H1 (cell line): ENCODE results near the gene DNAJC10. TPM values are rescaled to one million over a fixed set of nuclear protein-coding genes. Genes with fewer than 3 reads are reported as not detected.

Source experiments
- CTCF ChIA-PET: fragments of 300-600 bp; sonication (Branson Sonifier 250); formaldehyde crosslinking; loops from one replicate; lab custom pipeline; 2021; ENCODE audit not compliant: partially characterized antibody; lab: Charles Lee
- POLR2A ChIA-PET: fragments of 300-600 bp; sonication (Branson Sonifier 250); formaldehyde crosslinking; loops from one replicate; lab custom pipeline; 2021; ENCODE audit warnings: inconsistent platforms; ENCODE audit not compliant: partially characterized antibody; lab: Charles Lee
- DNase-seq, 2 experiments: peaks; one replicate each; pipeline versions ENCODE4 v3.0.0 to v3.0.0-alpha.2; 2010 to 2022; ENCODE audit warnings: low spot score in 2 of 2, low read depth in 1 of 2, mixed read lengths in 1 of 2
- FAIRE-seq: peaks from 2 replicates; lab custom pipeline; 2011; peaks lifted over from hg19 to GRCh38; lab: Jason Lieb, UNC
- H2AFZ ChIP-seq: 2 replicates; pipeline ENCODE4 v1.8.1; 2012; ENCODE audit warnings: low read length, inconsistent platforms
- H2AK5ac ChIP-seq: 2 replicates; pipeline ENCODE4 v1.6.1; 2013; ENCODE audit warnings: low read depth, low read length
- H2BK120ac ChIP-seq: replicated peaks from 2 replicates; pipeline ENCODE3; 2013; ENCODE audit warnings: low read depth, low read length, inconsistent platforms
- H2BK12ac ChIP-seq: 2 replicates; pipeline ENCODE4 v1.6.1; 2013; ENCODE audit warnings: low read depth, low read length
- H2BK15ac ChIP-seq: 2 replicates; pipeline ENCODE4 v1.6.1; 2013; ENCODE audit warnings: low read length
- H2BK20ac ChIP-seq: 2 replicates; pipeline ENCODE4 v1.6.1; 2013; ENCODE audit warnings: low read length
- H2BK5ac ChIP-seq: 2 replicates; pipeline ENCODE4 v1.6.1; 2013; ENCODE audit warnings: low read depth, low read length
- H3K14ac ChIP-seq: 2 replicates; pipeline ENCODE4 v1.6.1; 2013; ENCODE audit warnings: inconsistent platforms; ENCODE audit not compliant: insufficient read length
- H3K18ac ChIP-seq: 2 replicates; pipeline ENCODE4 v1.6.1; 2013; ENCODE audit warnings: low read length; ENCODE audit errors: extremely low read depth
- H3K23ac ChIP-seq: 2 replicates; pipeline ENCODE4 v1.6.1; 2013; ENCODE audit warnings: inconsistent platforms; ENCODE audit not compliant: insufficient read length
- H3K23me2 ChIP-seq: 2 replicates; pipeline ENCODE4 v1.6.1; 2013; ENCODE audit warnings: low read depth, low read length
- H3K27ac ChIP-seq: 2 replicates; pipeline ENCODE4 v1.6.1; 2011; ENCODE audit warnings: low read depth, low read length, inconsistent platforms
- H3K27me3 ChIP-seq, 4 experiments: replicated peaks in 1 of 4; 1 replicate in 1 of 4; 2 replicates in 3 of 4; pipeline versions ENCODE4 v1.6.1 to v1.8.1; 2011 to 2013; ENCODE audit warnings: low read length in 3 of 4, mild to moderate bottlenecking in 3 of 4, inconsistent platforms in 2 of 4, mixed read lengths in 2 of 4, moderate library complexity in 1 of 4; ENCODE audit not compliant: control insufficient read depth in 3 of 4, insufficient read depth in 3 of 4; ENCODE audit errors: extremely low read depth in 1 of 4
- H3K36me3 ChIP-seq, 4 experiments: 2 replicates each; pipeline versions ENCODE4 v1.6.1 to v1.8.1; 2011 to 2013; ENCODE audit warnings: mild to moderate bottlenecking in 4 of 4, low read length in 3 of 4, moderate library complexity in 2 of 4, control low read depth in 1 of 4, inconsistent platforms in 1 of 4; ENCODE audit not compliant: insufficient read depth in 4 of 4, control insufficient read depth in 2 of 4
- H3K4ac ChIP-seq: replicated peaks from 2 replicates; pipeline ENCODE3; 2013; ENCODE audit warnings: low read length, low read depth, mixed read lengths, inconsistent platforms; ENCODE audit not compliant: insufficient read length
- H3K4me1 ChIP-seq, 4 experiments: replicated peaks in 1 of 4; 1 replicate in 1 of 4; 2 replicates in 3 of 4; pipeline versions ENCODE4 v1.6.1 to v1.8.1; 2011 to 2013; ENCODE audit warnings: low read length in 3 of 4, inconsistent platforms in 2 of 4, mixed read lengths in 1 of 4; ENCODE audit not compliant: insufficient read depth in 4 of 4, control insufficient read depth in 3 of 4
- H3K4me2 ChIP-seq, 2 experiments: 2 replicates each; pipeline versions ENCODE4 v1.6.1 to v1.8.1; 2011 to 2013; ENCODE audit warnings: low read depth in 2 of 2, low read length in 2 of 2, control low read depth in 1 of 2, inconsistent platforms in 1 of 2, mild to moderate bottlenecking in 1 of 2; ENCODE audit not compliant: insufficient read depth in 1 of 2
- H3K4me3 ChIP-seq, 4 experiments: fragments of 200-600, 300-600 bp in 1 of 4; sonication (generic), shearing (Covaris generic), sonication (Bioruptor Twin) in 1 of 4; 2 replicates each; pipeline versions ENCODE4 v1.5.1 to v1.8.1; 2011 to 2016; ENCODE audit warnings: low read length in 4 of 4, low read depth in 3 of 4, control low read depth in 2 of 4, inconsistent platforms in 2 of 4, mild to moderate bottlenecking in 2 of 4, mixed read lengths in 1 of 4, moderate library complexity in 1 of 4; ENCODE audit not compliant: insufficient read depth in 2 of 4; ENCODE audit errors: extremely low read depth in 1 of 4
- H3K56ac ChIP-seq: replicated peaks from 2 replicates; pipeline ENCODE3; 2013; ENCODE audit warnings: low read depth, mild to moderate bottlenecking, mixed read lengths, low read length, inconsistent platforms; ENCODE audit not compliant: insufficient read length
- H3K79me1 ChIP-seq: 2 replicates; pipeline ENCODE4 v1.6.1; 2013; ENCODE audit warnings: low read depth, low read length, control low read depth
- H3K79me2 ChIP-seq, 2 experiments: 2 replicates each; pipeline versions ENCODE4 v1.6.1 to v1.8.1; 2012 to 2013; ENCODE audit warnings: low read length in 2 of 2, mild to moderate bottlenecking in 2 of 2, inconsistent platforms in 1 of 2; ENCODE audit not compliant: insufficient read depth in 2 of 2, control insufficient read depth in 1 of 2
- H3K9ac ChIP-seq, 4 experiments: replicated peaks in 1 of 4; 1 replicate in 1 of 4; 2 replicates in 3 of 4; pipeline versions ENCODE4 v1.6.1 to v1.8.1; 2011 to 2013; ENCODE audit warnings: low read depth in 3 of 4, low read length in 3 of 4, control low read depth in 2 of 4, mild to moderate bottlenecking in 2 of 4, moderate library complexity in 2 of 4, inconsistent platforms in 1 of 4; ENCODE audit errors: extremely low read depth in 1 of 4
- H3K9me3 ChIP-seq, 2 experiments: 2 replicates each; pipeline versions ENCODE4 v1.6.1 to v1.8.1; 2012 to 2013; ENCODE audit warnings: mild to moderate bottlenecking in 2 of 2, moderate library complexity in 2 of 2, control low read depth in 1 of 2, inconsistent platforms in 1 of 2, low read depth in 1 of 2, low read length in 1 of 2, mixed read lengths in 1 of 2; ENCODE audit not compliant: insufficient read depth in 2 of 2
- H4K20me1 ChIP-seq, 2 experiments: replicated peaks in 1 of 2; 2 replicates each; pipeline versions ENCODE3 to v1.8.1; 2011 to 2013; ENCODE audit warnings: inconsistent platforms in 2 of 2, low read length in 2 of 2, mild to moderate bottlenecking in 1 of 2; ENCODE audit not compliant: insufficient read depth in 2 of 2, control insufficient read depth in 1 of 2
- H4K5ac ChIP-seq: 2 replicates; pipeline ENCODE4 v1.6.1; 2013; ENCODE audit warnings: low read length, low read depth, mixed read lengths, inconsistent platforms; ENCODE audit not compliant: insufficient read length
- H4K8ac ChIP-seq: 2 replicates; pipeline ENCODE4 v1.8.0; 2013; ENCODE audit warnings: mild to moderate bottlenecking, moderate library complexity, low read length, inconsistent platforms; ENCODE audit not compliant: insufficient read depth; ENCODE audit errors: extremely low read depth
- H4K91ac ChIP-seq: replicated peaks from 2 replicates; pipeline ENCODE3; 2013; ENCODE audit warnings: low read length, mixed read lengths, inconsistent platforms; ENCODE audit not compliant: insufficient read length
- ATF2 ChIP-seq: IDR thresholded peaks from 2 replicates; pipeline ENCODE4 v1.6.1; 2012; ENCODE audit warnings: low read length, inconsistent platforms
- CREB1 ChIP-seq: IDR thresholded peaks from 2 replicates; pipeline ENCODE4 v1.6.1; 2012; ENCODE audit warnings: inconsistent platforms
- EZH2 ChIP-seq: fragments of 200-600 bp; sonication (generic); IDR thresholded peaks from 2 replicates; pipeline ENCODE4 v1.7.1; 2012; ENCODE audit warnings: low read depth, mild to moderate bottlenecking, moderate library complexity, low read length, inconsistent platforms; ENCODE audit not compliant: severe bottlenecking
- GABPA ChIP-seq: IDR thresholded peaks from 2 replicates; pipeline ENCODE4 v1.6.1; 2011; ENCODE audit warnings: mild to moderate bottlenecking, low read length, moderate library complexity, borderline replicate concordance; ENCODE audit not compliant: insufficient read depth
- JUN ChIP-seq: IDR thresholded peaks from 2 replicates; pipeline ENCODE4 v1.6.1; 2011; ENCODE audit warnings: low read depth, mild to moderate bottlenecking, improper control_type of control experiment, low read length
- JUND ChIP-seq: IDR thresholded peaks from 2 replicates; pipeline ENCODE4 v1.6.1; 2011; ENCODE audit warnings: mild to moderate bottlenecking, improper control_type of control experiment, low read length
- NANOG ChIP-seq: IDR thresholded peaks from 2 replicates; pipeline ENCODE4 v1.6.1; 2011; ENCODE audit warnings: low read length, low read depth, mild to moderate bottlenecking, inconsistent platforms; ENCODE audit not compliant: insufficient read depth, poor library complexity, severe bottlenecking
- RBBP5 ChIP-seq: IDR thresholded peaks from 2 replicates; pipeline ENCODE4 v1.7.1; 2012; ENCODE audit warnings: low read depth, mild to moderate bottlenecking, inconsistent platforms, low read length, moderate library complexity, borderline replicate concordance
- SRF ChIP-seq: IDR thresholded peaks from 2 replicates; pipeline ENCODE4 v1.6.1; 2011; ENCODE audit warnings: mild to moderate bottlenecking, low read depth, low read length, moderate library complexity
- TCF12 ChIP-seq: IDR thresholded peaks from 2 replicates; pipeline ENCODE4 v1.6.1; 2011; ENCODE audit warnings: low read depth, mild to moderate bottlenecking, low read length
- YY1 ChIP-seq: IDR thresholded peaks from 2 replicates; pipeline ENCODE4 v1.6.1; 2011; ENCODE audit warnings: low read depth, mild to moderate bottlenecking, low read length
- ZNF274 ChIP-seq: IDR thresholded peaks from 2 replicates; pipeline ENCODE4 v1.7.0; 2012; ENCODE audit warnings: low read length, borderline replicate concordance; ENCODE audit errors: extremely low read depth
- WGBS, 2 experiments: shearing (Covaris generic) in 1 of 2; methylation state at CpG; one replicate each; pipeline versions ENCODE4 v1.1.6 to v1.1.7; 2013 to 2015; ENCODE audit warnings: low lambda C conversion rate in 2 of 2, mixed read lengths in 2 of 2, inconsistent platforms in 1 of 2, low coverage in 1 of 2, missing lambda C conversion rate in 1 of 2; ENCODE audit not compliant: insufficient replicate concordance in 2 of 2, insufficient coverage in 1 of 2, insufficient read length in 1 of 2; ENCODE audit errors: extremely low coverage in 1 of 2, missing lambda C conversion rate in 1 of 2; 5-methylcytosine and 5-hydroxymethylcytosine counted together
- polyA plus RNA-seq, 7 experiments: library from polyadenylated mRNA; depleted of rRNA in 3 of 7; stranded (reverse) in 5 of 7; unstranded in 2 of 7; fragments of >200 nt in 5 of 7; fragments of 200-250 nt in 2 of 7; gene quantifications; 1 replicate in 5 of 7; 2 replicates in 1 of 7; 4 replicates in 1 of 7; pipeline versions ENCODE4 v1.2.1 to v1.2.3, GENCODE V29; 2011 to 2013; ENCODE audit warnings: missing spikeins in 2 of 7, mixed read lengths in 2 of 7
- total RNA-seq: library from RNA; stranded (reverse); fragmentation: NEBNext Ultra II Directional; extraction: Animal tissue kit (Norgen Biotek cat#: 25700); gene quantifications from 2 replicates; pipeline ENCODE4 v1.2.1, GENCODE V29; 2021

The DNAJC10 gene
- total and polyA plus RNA-seq, 2 of the 8 experiments (the other 6 are each of a cell fraction or from before 2014, with no cell fraction given): 23.2 to 121 TPM

GRCh38 chr2:182814804-182815203 lies 98.7 kb downstream of the DNAJC10 start:
- Histone ChIP-seq H3K23ac (no peak overlapping the region), H3K79me1 (no peaks in the 10 kb centered on the region), H2BK12ac (no peak overlapping the region), H3K27me3 (no peaks in the 10 kb centered on the region), H3K4ac (no peak overlapping the region), H3K56ac (no peak overlapping the region), H3K36me3 (no peaks in the 10 kb centered on the region), H2AFZ (0 out of 2 replicates have a peak overlapping the region, but pooled peaks have one; percentile 11), H2AK5ac (no peak overlapping the region), H3K79me2 (no peaks in the 10 kb centered on the region), H2BK15ac (no peak overlapping the region), H2BK120ac (peak overlapping the region; percentile 31), H3K9ac (no peak overlapping the region), H3K4me2 (no peak overlapping the region), H4K5ac (no peak overlapping the region), H3K23me2 (no peaks in the 10 kb centered on the region), H3K9me3 (no peaks in the 10 kb centered on the region), H4K20me1 (no peaks in the 10 kb centered on the region), H4K8ac (no peak overlapping the region; the same call in 1 of the 2 replicates), H3K14ac (no peak overlapping the region), H2BK5ac (no peak overlapping the region), H3K27ac (no peak overlapping the region), H2BK20ac (no peak overlapping the region), H3K4me3 (no peak overlapping the region), H3K4me1 (peaks cover 0 to 21% (median 4%) of the 10 kb centered on the region in 4 experiments; a peak in 4 of 7 replicates), H4K91ac (no peak overlapping the region), H3K18ac (peak overlapping the region; percentile 28; the same call in 1 of the 2 replicates)
- no peak for FAIRE-seq
- POLR2A ChIA-PET: no interaction called here
- WGBS, 2 experiments: 94% methylated on average over 3 of the region's 3 CpGs; no CpG with 5 or more reads in 1 of the 2 experiments
- CTCF ChIA-PET: interaction anchor here (1.6 to 2.1 kb wide), 2 partner anchors 12 to 55 kb away, joined by 4 read pairs; no protein-coding TSS in a partner anchor
- no peak for DNase-seq
- TF ChIP-seq EZH2: no peak
- TF ChIP-seq RBBP5: no peak
- TF ChIP-seq TCF12: no peak
- no peak for TF ChIP-seq JUN
- TF ChIP-seq ATF2: no peak
- no peak for TF ChIP-seq SRF
- no peak for TF ChIP-seq GABPA
- no peak for TF ChIP-seq CREB1
- no peak for TF ChIP-seq NANOG
- TF ChIP-seq ZNF274: no peak
- no peak for TF ChIP-seq YY1
- no peak for TF ChIP-seq JUND
